H9 (cell line): ENCODE results near the gene LRRC8E. TPM values are rescaled to one million over a fixed set of nuclear protein-coding genes. Genes with fewer than 3 reads are reported as not detected.

Experiments
- DNase-seq: peaks from one replicate; pipeline ENCODE4 v3.0.0-alpha.2; 2017
- H2AFZ ChIP-seq: one replicate; pipeline ENCODE4 v1.6.1; 2013; ENCODE audit warnings: mild to moderate bottlenecking, low read length, control low read depth, moderate library complexity
- H2AK5ac ChIP-seq: 2 replicates; pipeline ENCODE4 v1.6.1; 2013; ENCODE audit warnings: low read length, control low read depth, mixed read lengths; ENCODE audit not compliant: insufficient read length
- H2BK120ac ChIP-seq: one replicate; pipeline ENCODE4 v1.6.1; 2013; ENCODE audit warnings: low read depth, mild to moderate bottlenecking, low read length, control low read depth, inconsistent platforms; ENCODE audit not compliant: poor library complexity, severe bottlenecking
- H2BK12ac ChIP-seq: 2 replicates; pipeline ENCODE4 v1.6.1; 2013; ENCODE audit warnings: low read length, control low read depth, mixed read lengths, low read depth; ENCODE audit not compliant: insufficient read length
- H2BK15ac ChIP-seq: 2 replicates; pipeline ENCODE4 v1.6.1; 2013; ENCODE audit warnings: low read depth, low read length, control low read depth
- H2BK20ac ChIP-seq: one replicate; pipeline ENCODE4 v1.6.1; 2013; ENCODE audit warnings: low read depth, mild to moderate bottlenecking, low read length, control low read depth, inconsistent platforms; ENCODE audit not compliant: poor library complexity, severe bottlenecking
- H2BK5ac ChIP-seq: 2 replicates; pipeline ENCODE4 v1.6.1; 2013; ENCODE audit warnings: low read length, control low read depth, mixed read lengths; ENCODE audit not compliant: insufficient read length
- H3K14ac ChIP-seq: 2 replicates; pipeline ENCODE4 v1.6.1; 2013; ENCODE audit warnings: low read length, control low read depth; ENCODE audit not compliant: insufficient read depth
- H3K18ac ChIP-seq: 2 replicates; pipeline ENCODE4 v1.6.1; 2013; ENCODE audit warnings: low read depth, mild to moderate bottlenecking, mixed read lengths, low read length, control low read depth; ENCODE audit not compliant: insufficient read length
- H3K23ac ChIP-seq: 2 replicates; pipeline ENCODE4 v1.6.1; 2013; ENCODE audit warnings: low read length, control low read depth, mixed read lengths, low read depth; ENCODE audit not compliant: insufficient read length
- H3K23me2 ChIP-seq: 2 replicates; pipeline ENCODE4 v1.6.1; 2013; ENCODE audit warnings: low read depth, mild to moderate bottlenecking, mixed read lengths, low read length, control low read depth; ENCODE audit not compliant: insufficient read length, poor library complexity, severe bottlenecking
- H3K27ac ChIP-seq: 2 replicates; pipeline ENCODE4 v1.5.1; 2013; ENCODE audit warnings: low read length, control low read depth, mixed read lengths, low read depth; ENCODE audit not compliant: insufficient read length
- H3K27me3 ChIP-seq: 2 replicates; pipeline ENCODE4 v1.6.1; 2013; ENCODE audit warnings: low read length, control low read depth, inconsistent platforms; ENCODE audit not compliant: insufficient read depth
- H3K4ac ChIP-seq: 2 replicates; pipeline ENCODE4 v1.6.1; 2013; ENCODE audit warnings: low read depth, mild to moderate bottlenecking, control low read depth, inconsistent platforms, low read length, moderate library complexity
- H3K4me1 ChIP-seq: 2 replicates; pipeline ENCODE4 v1.6.1; 2013; ENCODE audit warnings: low read length, control low read depth, inconsistent platforms; ENCODE audit not compliant: insufficient read depth
- H3K4me2 ChIP-seq: 2 replicates; pipeline ENCODE4 v1.6.1; 2013; ENCODE audit warnings: low read length, control low read depth, mixed read lengths; ENCODE audit not compliant: insufficient read length, insufficient read depth
- H3K56ac ChIP-seq: 2 replicates; pipeline ENCODE4 v1.6.1; 2013; ENCODE audit warnings: low read depth, mild to moderate bottlenecking, mixed read lengths, low read length, control low read depth; ENCODE audit not compliant: insufficient read length
- H3K79me1 ChIP-seq: 2 replicates; pipeline ENCODE4 v1.6.1; 2013; ENCODE audit warnings: low read depth, mild to moderate bottlenecking, moderate library complexity, low read length, control low read depth, inconsistent platforms; ENCODE audit not compliant: insufficient read depth, poor library complexity, severe bottlenecking
- H3K79me2 ChIP-seq: 2 replicates; pipeline ENCODE4 v1.6.1; 2013; ENCODE audit warnings: low read length, control low read depth, inconsistent platforms; ENCODE audit not compliant: insufficient read depth
- H3K9ac ChIP-seq: 2 replicates; pipeline ENCODE4 v1.6.1; 2013; ENCODE audit warnings: low read length, control low read depth, mixed read lengths; ENCODE audit not compliant: insufficient read length; ENCODE audit errors: extremely low read depth
- H3K9me3 ChIP-seq: one replicate; pipeline ENCODE4 v1.6.1; 2013; ENCODE audit warnings: low read depth, low read length, inconsistent platforms; ENCODE audit not compliant: control insufficient read depth
- H3T11ph ChIP-seq: one replicate; pipeline ENCODE4 v1.6.1; 2013; ENCODE audit warnings: mild to moderate bottlenecking, low read length, control low read depth, inconsistent platforms
- H4K20me1 ChIP-seq: one replicate; pipeline ENCODE4 v1.6.1; 2013; ENCODE audit not compliant: control insufficient read depth, insufficient read length, insufficient read depth
- H4K5ac ChIP-seq: 2 replicates; pipeline ENCODE4 v1.6.1; 2013; ENCODE audit warnings: low read depth, mild to moderate bottlenecking, mixed read lengths, low read length, control low read depth; ENCODE audit not compliant: insufficient read length
- H4K8ac ChIP-seq: replicated peaks from 2 replicates; pipeline ENCODE4 v1.6.1; 2013; ENCODE audit warnings: low read length, control low read depth, mixed read lengths, low read depth; ENCODE audit not compliant: insufficient read length
- H4K91ac ChIP-seq: 2 replicates; pipeline ENCODE4 v1.6.1; 2013; ENCODE audit warnings: low read depth, mild to moderate bottlenecking, moderate library complexity, mixed read lengths, low read length, control low read depth; ENCODE audit not compliant: insufficient read length
- H3K27ac Mint-ChIP-seq, 3 experiments: 2 replicates in 2 of 3; 3 replicates in 1 of 3; pipeline ENCODE4 v1.8.0; 2020 to 2021; ENCODE audit warnings: mixed read lengths in 3 of 3, mild to moderate bottlenecking in 1 of 3, moderate library complexity in 1 of 3
- H3K27me3 Mint-ChIP-seq: 2 replicates; pipeline ENCODE4 v1.8.0; 2021; ENCODE audit warnings: low read depth, mild to moderate bottlenecking, moderate library complexity, mixed read lengths
- H3K36me3 Mint-ChIP-seq, 3 experiments: 2 replicates in 2 of 3; 3 replicates in 1 of 3; pipeline ENCODE4 v1.8.0; 2020 to 2021; ENCODE audit warnings: low read depth in 3 of 3, mixed read lengths in 3 of 3; ENCODE audit not compliant: insufficient read depth in 1 of 3
- H3K4me1 Mint-ChIP-seq, 2 experiments: 2 replicates each; pipeline ENCODE4 v1.8.0; 2020; ENCODE audit warnings: mixed read lengths in 2 of 2
- H3K4me3 Mint-ChIP-seq, 2 experiments: 2 replicates in 1 of 2; 3 replicates in 1 of 2; pipeline ENCODE4 v1.8.0; 2020 to 2021; ENCODE audit warnings: mild to moderate bottlenecking in 2 of 2, mixed read lengths in 2 of 2, moderate library complexity in 1 of 2
- H3K9me3 Mint-ChIP-seq, 2 experiments: 2 replicates in 1 of 2; 3 replicates in 1 of 2; pipeline ENCODE4 v1.8.0; 2020; ENCODE audit warnings: mild to moderate bottlenecking in 2 of 2, mixed read lengths in 2 of 2, moderate library complexity in 1 of 2
- WGBS: extraction: QIAGEN DNeasy Blood & Tissue Kit; methylation state at CpG from one replicate; pipeline ENCODE4 v1.1.7; 2013; ENCODE audit warnings: missing lambda C conversion rate, low lambda C conversion rate, mixed read lengths; ENCODE audit not compliant: insufficient read length; ENCODE audit errors: extremely low coverage; 5-methylcytosine and 5-hydroxymethylcytosine counted together
- total RNA-seq: library from RNA; stranded (reverse); gene quantifications from 2 replicates; pipeline ENCODE4 v1.2.1, GENCODE V29; 2021
- TF ChIP-seq, protein P1 (sequence below): fragments of 200-600 bp; sonication (generic); conservative IDR thresholded peaks from 3 replicates; pipeline ENCODE4 v1.8.0; 2021; ENCODE audit warnings: antibody characterized with exemption, mild to moderate bottlenecking

Gene LRRC8E
- total RNA-seq, 1 experiment from 2014 or later, result 4.8 TPM

DNA sequence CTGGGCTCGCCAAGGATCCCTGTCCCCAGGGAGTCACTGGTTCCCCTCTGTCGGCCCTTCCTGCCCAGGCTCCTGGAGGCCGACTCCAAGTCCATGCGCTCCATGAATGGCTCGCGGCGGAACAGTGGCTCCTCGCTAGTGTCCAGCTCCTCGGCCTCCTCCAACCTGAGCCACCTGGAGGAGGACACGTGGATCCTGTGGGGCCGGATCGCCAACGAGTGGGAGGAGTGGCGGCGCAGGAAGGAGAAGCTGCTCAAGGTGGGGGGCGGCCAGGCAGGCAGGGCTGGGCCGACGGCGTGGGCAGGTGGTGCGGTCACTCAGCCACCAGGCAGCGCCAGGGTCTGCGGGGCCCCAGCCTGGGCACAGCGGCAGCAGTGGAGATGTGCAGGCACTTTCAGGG, 40.6 kb upstream of the LRRC8E start:
- Histone ChIP-seq H2BK12ac (no peak overlapping the region), H3K4me2 (no peak overlapping the region), H3K14ac (no peak overlapping the region; the same call in 1 of the 2 replicates), H3K23ac (no peak overlapping the region), H3K27me3 (no peaks in the 10 kb centered on the region), H3K4ac (no peak overlapping the region), H2BK20ac (no peak overlapping the region), H2AK5ac (no peak overlapping the region), H3T11ph (no peak overlapping the region), H3K23me2 (no peaks in the 10 kb centered on the region), H3K4me1 (no peaks in the 10 kb centered on the region), H4K20me1 (peaks cover 3% of the 10 kb centered on the region), H4K8ac (no peak overlapping the region), H2BK15ac (no peak overlapping the region), H3K27ac (no peak overlapping the region), H2BK5ac (no peak overlapping the region), H3K56ac (no peak overlapping the region), H3K9ac (no peak overlapping the region), H4K91ac (no peak overlapping the region), H4K5ac (no peak overlapping the region), H3K18ac (no peak overlapping the region), H3K79me1 (no peaks in the 10 kb centered on the region), H3K9me3 (no peaks in the 10 kb centered on the region), H2BK120ac (no peak overlapping the region), H2AFZ (no peak overlapping the region), H3K79me2 (no peaks in the 10 kb centered on the region)
- H3K4me1 Mint-ChIP-seq, result no peaks in the 10 kb centered on the region
- WGBS, result no CpG with 5 or more reads among the region's 23 CpGs
- H3K4me3 Mint-ChIP-seq, result no peak overlapping the region
- H3K27ac Mint-ChIP-seq, result no peak overlapping the region
- peak; percentile 22 for DNase-seq
- TF ChIP-seq, protein P1, sequence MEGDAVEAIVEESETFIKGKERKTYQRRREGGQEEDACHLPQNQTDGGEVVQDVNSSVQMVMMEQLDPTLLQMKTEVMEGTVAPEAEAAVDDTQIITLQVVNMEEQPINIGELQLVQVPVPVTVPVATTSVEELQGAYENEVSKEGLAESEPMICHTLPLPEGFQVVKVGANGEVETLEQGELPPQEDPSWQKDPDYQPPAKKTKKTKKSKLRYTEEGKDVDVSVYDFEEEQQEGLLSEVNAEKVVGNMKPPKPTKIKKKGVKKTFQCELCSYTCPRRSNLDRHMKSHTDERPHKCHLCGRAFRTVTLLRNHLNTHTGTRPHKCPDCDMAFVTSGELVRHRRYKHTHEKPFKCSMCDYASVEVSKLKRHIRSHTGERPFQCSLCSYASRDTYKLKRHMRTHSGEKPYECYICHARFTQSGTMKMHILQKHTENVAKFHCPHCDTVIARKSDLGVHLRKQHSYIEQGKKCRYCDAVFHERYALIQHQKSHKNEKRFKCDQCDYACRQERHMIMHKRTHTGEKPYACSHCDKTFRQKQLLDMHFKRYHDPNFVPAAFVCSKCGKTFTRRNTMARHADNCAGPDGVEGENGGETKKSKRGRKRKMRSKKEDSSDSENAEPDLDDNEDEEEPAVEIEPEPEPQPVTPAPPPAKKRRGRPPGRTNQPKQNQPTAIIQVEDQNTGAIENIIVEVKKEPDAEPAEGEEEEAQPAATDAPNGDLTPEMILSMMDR, result no peak
- no peaks in the 10 kb centered on the region for H3K9me3 Mint-ChIP-seq
- H3K36me3 Mint-ChIP-seq, result no peaks in the 10 kb centered on the region
- peaks cover 6% of the 10 kb centered on the region for H3K27me3 Mint-ChIP-seq
